Measurements from ENCODE around the gene SUGCT. TPM values are rescaled to one million over a fixed set of nuclear protein-coding genes. Genes with fewer than 3 reads are reported as not detected.
"Not testable (repeated sequence)": the region's sequence is repeated elsewhere in the genome, so short reads cannot be mapped to it uniquely, and the experiment has no call there.

Gene SUGCT
- total RNA-seq, 2 experiments from 2014 or later, result not detected

GRCh38 chr7:40598915-40599314 lies 464.1 kb downstream of the SUGCT start:
- ChIA-PET CTCF (ENCODE audit: unreplicated experiment) (no interaction called here), POLR2A (interaction anchor here (0.8 kb wide), 1 partner anchor 900 kb away, joined by 3 read pairs; no protein-coding TSS in a partner anchor)
- no peak overlapping the region for H3K4me3 ChIP-seq (ENCODE audit: low read depth, low read length, poor library complexity, severe bottlenecking)
- TF ChIP-seq EZH2phosphoT487 (IDR thresholded peaks at IDR 0.05; ENCODE audit: borderline replicate concordance, low read depth, low read length) (no peak), CTCF (conservative IDR thresholded peaks at IDR 0.05; ENCODE audit: low read length) (no peak)
- no peak for DNase-seq (ENCODE audit: low spot score)
- no peak overlapping the region for H2AFZ ChIP-seq (ENCODE audit: low read length)
- no TSS peak for BruUV-seq (replicated peaks)
- H3K4me2 ChIP-seq (ENCODE audit: low read length), result no peak overlapping the region
- H4K20me1 ChIP-seq (ENCODE audit: insufficient read depth, low read length), result no peaks in the 10 kb centered on the region
- no peak overlapping the region for H3K27ac ChIP-seq (ENCODE audit: low read depth, low read length, poor library complexity, severe bottlenecking)
- intact Hi-C loops (cut with micrococcal nuclease; ENCODE audit: unreplicated experiment), result no loop called here
- no peaks in the 10 kb centered on the region for H3K4me1 ChIP-seq (ENCODE audit: insufficient read depth, low read length, poor library complexity, severe bottlenecking)
- H3K9me2 ChIP-seq (ENCODE audit: insufficient read depth, low read length), result no peaks in the 10 kb centered on the region
- H3K36me3 ChIP-seq (ENCODE audit: insufficient read depth, low read length), result no peaks in the 10 kb centered on the region
- H3K9me3 ChIP-seq (ENCODE audit: low read length), result no peaks in the 10 kb centered on the region
- no peaks in the 10 kb centered on the region for H3K79me2 ChIP-seq (ENCODE audit: insufficient read depth, low read depth, low read length)

- Histone ChIP-seq H3K79me2 (ENCODE audit: insufficient read depth, low read depth, low read length) (no peaks in the 10 kb centered on the region), H3K9me2 (ENCODE audit: insufficient read depth, low read length) (no peaks in the 10 kb centered on the region), H3K4me2 (ENCODE audit: low read length) (no peak overlapping the region), H2AFZ (ENCODE audit: low read length) (no peak overlapping the region), H3K36me3 (ENCODE audit: insufficient read depth, low read length) (no peaks in the 10 kb centered on the region), H3K4me3 (ENCODE audit: low read depth, low read length, poor library complexity, severe bottlenecking) (no peak overlapping the region), H3K27ac (ENCODE audit: low read depth, low read length, poor library complexity, severe bottlenecking) (no peak overlapping the region), H3K4me1 (ENCODE audit: insufficient read depth, low read length, poor library complexity, severe bottlenecking) (no peaks in the 10 kb centered on the region), H3K9me3 (ENCODE audit: low read length) (no peaks in the 10 kb centered on the region), H4K20me1 (ENCODE audit: insufficient read depth, low read length) (no peaks in the 10 kb centered on the region)
- no peak for TF ChIP-seq CTCF (conservative IDR thresholded peaks at IDR 0.05; ENCODE audit: low read length)
- TF ChIP-seq EZH2phosphoT487 (IDR thresholded peaks at IDR 0.05; ENCODE audit: borderline replicate concordance, low read depth, low read length), result no peak
- no TSS peak for BruUV-seq (replicated peaks)
- CTCF ChIA-PET (ENCODE audit: unreplicated experiment), result no interaction called here
- no peak for DNase-seq (ENCODE audit: low spot score)
- POLR2A ChIA-PET, result interaction anchor here (0.5 kb wide), 1 partner anchor 874 kb away, joined by 4 read pairs; no protein-coding TSS in a partner anchor
- intact Hi-C loops (cut with micrococcal nuclease; ENCODE audit: unreplicated experiment), result no loop called here
Measured at GRCh38 chr7:40599836-40600235, 465.0 kb downstream of the SUGCT start.

- H3K4me1 ChIP-seq (ENCODE audit: insufficient read depth, low read length, poor library complexity, severe bottlenecking); intact Hi-C loops (cut with micrococcal nuclease; ENCODE audit: unreplicated experiment); CTCF ChIA-PET (ENCODE audit: unreplicated experiment): not testable (repeated sequence)
Measured at GRCh38 chr7:40602351-40602750, 467.5 kb downstream of the SUGCT start.

More at GRCh38 chr7:40602351-40602750, 467.5 kb downstream of the SUGCT start:
- H3K79me2 ChIP-seq (ENCODE audit: insufficient read depth, low read depth, low read length); H4K20me1 ChIP-seq (ENCODE audit: insufficient read depth, low read length); H2AFZ ChIP-seq (ENCODE audit: low read length); DNase-seq (ENCODE audit: low spot score); BruUV-seq (replicated peaks); H3K27ac ChIP-seq (ENCODE audit: low read depth, low read length, poor library complexity, severe bottlenecking); H3K9me3 ChIP-seq (ENCODE audit: low read length); POLR2A ChIA-PET; H3K4me3 ChIP-seq (ENCODE audit: low read depth, low read length, poor library complexity, severe bottlenecking); H3K36me3 ChIP-seq (ENCODE audit: insufficient read depth, low read length); H3K4me2 ChIP-seq (ENCODE audit: low read length); H3K9me2 ChIP-seq (ENCODE audit: insufficient read depth, low read length): not testable (repeated sequence)

Data from OCI-LY7 (cell line).